H1 (cell line): ENCODE measurements around the gene FBXO7.

Experiments used
- CTCF ChIP-seq, 3 experiments: IDR thresholded peaks; 1 replicate in 2 of 3; 2 replicates in 1 of 3; pipeline versions ENCODE4 v1.5.1 to v1.6.1; 2011; ENCODE audit warnings: low read length in 3 of 3, mild to moderate bottlenecking in 3 of 3, inconsistent platforms in 2 of 3, low read depth in 1 of 3, moderate library complexity in 1 of 3; ENCODE audit not compliant: insufficient read depth in 1 of 3; ENCODE audit errors: control extremely low read depth in 1 of 3
- EGR1 ChIP-seq: IDR thresholded peaks from 2 replicates; pipeline ENCODE4 v1.6.1; 2011; ENCODE audit warnings: low read depth, low read length, borderline replicate concordance
- KDM1A ChIP-seq: fragments of 200-600, 300-600 bp; sonication (generic); IDR thresholded peaks from 2 replicates; pipeline ENCODE4 v1.7.1; 2016; ENCODE audit warnings: mild to moderate bottlenecking, low read length, borderline replicate concordance
- MAX ChIP-seq: IDR thresholded peaks from 2 replicates; pipeline ENCODE4 v1.6.1; 2012; ENCODE audit warnings: inconsistent platforms
- PHF8 ChIP-seq: fragments of 200-600 bp; sonication (generic); conservative IDR thresholded peaks from 2 replicates; pipeline ENCODE4 v1.7.1; 2012; ENCODE audit warnings: low read depth, mild to moderate bottlenecking, inconsistent platforms, low read length, moderate library complexity
- POLR2AphosphoS5 ChIP-seq: IDR thresholded peaks from 2 replicates; pipeline ENCODE4 v1.6.1; 2011; ENCODE audit warnings: low read depth, low read length
- SUZ12 ChIP-seq: fragments of 200-600 bp; sonication (generic); IDR thresholded peaks from 2 replicates; pipeline ENCODE4 v1.6.1; 2012; ENCODE audit warnings: mild to moderate bottlenecking, inconsistent platforms, low read length, moderate library complexity, mixed read lengths
- USF2 ChIP-seq: IDR thresholded peaks from 2 replicates; pipeline ENCODE4 v1.6.1; 2011; ENCODE audit warnings: low read length, improper control_type of control experiment

- TF ChIP-seq KDM1A (no peak), PHF8 (no peak), POLR2AphosphoS5 (no peak), EGR1 (no peak), CTCF (IDR thresholded peaks at IDR 0.05; ENCODE audit: control extremely low read depth in 1 of 3, insufficient read depth in 1 of 3, low read depth in 1 of 3, low read length in 3 of 3) (no peak), SUZ12 (no peak), USF2 (no peak), MAX (no peak)
Measured at GRCh38 chr22:32501836-32502752, 27.5 kb downstream of the FBXO7 start.
